Spleen (tissue), 7 donors: ENCODE results near the gene APAF1.

Experiments used
- CTCF ChIP-seq, 11 experiments: fragments of 200-600 bp in 7 of 11; fragments of 450-650 bp in 4 of 11; sonication (generic) in 4 of 11; IDR thresholded peaks in 8 of 11; conservative IDR thresholded peaks in 3 of 11; 1 replicate in 7 of 11; 2 replicates in 4 of 11; pipeline versions ENCODE4 v1.4.0 to v1.8.0; 2016 to 2021; ENCODE audit warnings: antibody characterized with exemption in 11 of 11, inconsistent platforms in 4 of 11, mild to moderate bottlenecking in 1 of 11
- POLR2A ChIP-seq, 3 donors: fragments of 450-650 bp; IDR thresholded peaks; one replicate each; pipeline ENCODE4 v1.5.1; 2017; ENCODE audit warnings: antibody characterized with exemption in 3 of 3, mild to moderate bottlenecking in 1 of 3
- POLR2AphosphoS5 ChIP-seq, 3 donors: sonication (generic); formaldehyde crosslinking; IDR thresholded peaks; one replicate each; pipeline ENCODE4 v1.5.1; 2017; ENCODE audit warnings: antibody characterized with exemption in 3 of 3
- donor health status: DM: no; HTN: no; CAD: no; lungs with moderate emphysema.
- donor health status: DM: no; HTN: no; CAD: no.
- donor health status: DM: no; HTN: no; CAD: no.

GRCh38 chr12:98719515-98720504 lies 74.7 kb downstream of the APAF1 start:
- TF ChIP-seq CTCF (IDR thresholded peaks at IDR 0.05 in 8 of 11, conservative IDR thresholded peaks at IDR 0.05 in 3 of 11) (no peak), POLR2A (IDR thresholded peaks at IDR 0.05) (no peak), POLR2AphosphoS5 (IDR thresholded peaks at IDR 0.05) (no peak)
